HG03045 (cell line): ENCODE data around the gene LMF1.
"Not testable (repeated sequence)": the region's sequence is repeated elsewhere in the genome, so short reads cannot be mapped to it uniquely, and the experiment has no call there.

Source experiments
- ATAC-seq: cut with Tn5 transposase; IDR thresholded peaks from one replicate; pipeline ENCODE4 v1.9.1; 2021; ENCODE audit warnings: mild to moderate bottlenecking, moderate library complexity; ENCODE audit not compliant: unreplicated experiment

Gene LMF1

GRCh38 chr16:953818-954217 lies 17.0 kb downstream of the LMF1 start:
- not testable (repeated sequence) for ATAC-seq

GRCh38 chr16:952321-952720 lies 18.5 kb downstream of the LMF1 start:
- no peak for ATAC-seq

- no peak for ATAC-seq
Observed at GRCh38 chr16:951660-952301, 19.0 kb downstream of the LMF1 start.

GRCh38 chr16:950733-951573 lies 19.8 kb downstream of the LMF1 start:
- ATAC-seq, result not testable (repeated sequence)

- ATAC-seq, result not testable (repeated sequence)
Observed at GRCh38 chr16:948767-949166, 22.0 kb downstream of the LMF1 start.

- ATAC-seq, result not testable (repeated sequence)
Observed at GRCh38 chr16:947922-948303, 22.9 kb downstream of the LMF1 start.

GRCh38 chr16:947255-947921 lies 23.4 kb downstream of the LMF1 start:
- ATAC-seq, result no peak

- ATAC-seq, result no peak
Observed at GRCh38 chr16:946048-946395, 24.8 kb downstream of the LMF1 start.

GRCh38 chr16:945271-946047 lies 25.3 kb downstream of the LMF1 start:
- ATAC-seq, result no peak

GRCh38 chr16:943971-944370 lies 26.8 kb downstream of the LMF1 start:
- ATAC-seq, result no peak

GRCh38 chr16:942436-943060 lies 28.2 kb downstream of the LMF1 start:
- no peak for ATAC-seq

GRCh38 chr16:939941-940340 lies 30.8 kb downstream of the LMF1 start:
- no peak for ATAC-seq

- ATAC-seq, result no peak
Observed at GRCh38 chr16:939311-939710, 31.5 kb downstream of the LMF1 start.

GRCh38 chr16:938752-939151 lies 32.0 kb downstream of the LMF1 start:
- ATAC-seq, result no peak

- no peak for ATAC-seq
Observed at GRCh38 chr16:938136-938535, 32.6 kb downstream of the LMF1 start.

- no peak for ATAC-seq
Observed at GRCh38 chr16:937723-938122, 33.1 kb downstream of the LMF1 start.

- no peak for ATAC-seq
Observed at GRCh38 chr16:937311-937710, 33.5 kb downstream of the LMF1 start.

- ATAC-seq, result no peak
Observed at GRCh38 chr16:935684-936083, 35.1 kb downstream of the LMF1 start.

GRCh38 chr16:934178-934577 lies 36.6 kb downstream of the LMF1 start:
- ATAC-seq, result no peak

- ATAC-seq, result no peak
Observed at GRCh38 chr16:933581-933980, 37.2 kb downstream of the LMF1 start.

- ATAC-seq, result no peak
Observed at GRCh38 chr16:932831-933330, 37.9 kb downstream of the LMF1 start.
